GM12875 (cell line): Measurements from ENCODE around the gene FNDC3B.

Experiments used
- H3K4me3 ChIP-seq: one replicate; pipeline ENCODE4 v1.5.1; 2011; ENCODE audit warnings: low read depth, low read length, control low read depth
- TF ChIP-seq, protein P1 (sequence below): IDR thresholded peaks from 2 replicates; pipeline ENCODE4 v1.5.1; 2011; ENCODE audit warnings: low read depth, mild to moderate bottlenecking, control low read depth, inconsistent platforms, low read length, moderate library complexity, borderline replicate concordance; ENCODE audit not compliant: insufficient read depth

FNDC3B gene

DNA sequence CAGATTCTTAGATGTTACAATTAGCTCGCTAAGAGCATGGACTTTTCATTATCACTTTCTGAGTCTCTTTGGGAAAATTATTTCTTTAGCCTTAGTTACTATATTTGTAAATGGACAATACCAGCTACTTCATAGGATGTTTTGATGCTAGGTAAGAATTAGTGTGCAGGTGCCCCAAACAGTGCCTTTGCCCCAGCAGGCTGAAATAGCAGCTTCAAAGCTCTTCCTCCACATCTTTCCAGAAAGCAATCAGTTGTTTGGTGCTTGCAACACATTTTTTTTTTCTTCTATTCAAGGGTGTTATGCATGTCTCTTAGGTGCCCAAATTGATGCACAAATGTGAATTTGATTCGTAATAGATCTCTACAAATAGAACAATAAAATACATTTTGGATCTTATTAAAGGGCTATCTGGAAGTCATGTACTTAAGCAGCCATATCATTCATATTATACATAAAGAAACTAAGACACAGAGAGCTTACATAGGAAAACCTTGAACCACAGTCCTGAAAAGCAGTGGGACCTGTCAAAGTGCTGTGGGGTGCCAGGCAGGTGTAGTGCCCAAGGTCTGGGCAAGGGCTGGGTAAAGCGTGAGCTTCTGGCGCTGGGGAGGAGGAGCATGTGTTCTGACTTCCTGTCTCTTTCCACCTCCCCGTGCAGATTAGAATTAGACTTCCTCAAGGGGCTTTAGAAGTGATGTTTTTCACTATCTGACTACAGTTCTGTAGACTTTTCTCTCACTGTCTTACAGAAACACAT, 62.9 kb downstream of the FNDC3B start:
- TF ChIP-seq, protein P1, sequence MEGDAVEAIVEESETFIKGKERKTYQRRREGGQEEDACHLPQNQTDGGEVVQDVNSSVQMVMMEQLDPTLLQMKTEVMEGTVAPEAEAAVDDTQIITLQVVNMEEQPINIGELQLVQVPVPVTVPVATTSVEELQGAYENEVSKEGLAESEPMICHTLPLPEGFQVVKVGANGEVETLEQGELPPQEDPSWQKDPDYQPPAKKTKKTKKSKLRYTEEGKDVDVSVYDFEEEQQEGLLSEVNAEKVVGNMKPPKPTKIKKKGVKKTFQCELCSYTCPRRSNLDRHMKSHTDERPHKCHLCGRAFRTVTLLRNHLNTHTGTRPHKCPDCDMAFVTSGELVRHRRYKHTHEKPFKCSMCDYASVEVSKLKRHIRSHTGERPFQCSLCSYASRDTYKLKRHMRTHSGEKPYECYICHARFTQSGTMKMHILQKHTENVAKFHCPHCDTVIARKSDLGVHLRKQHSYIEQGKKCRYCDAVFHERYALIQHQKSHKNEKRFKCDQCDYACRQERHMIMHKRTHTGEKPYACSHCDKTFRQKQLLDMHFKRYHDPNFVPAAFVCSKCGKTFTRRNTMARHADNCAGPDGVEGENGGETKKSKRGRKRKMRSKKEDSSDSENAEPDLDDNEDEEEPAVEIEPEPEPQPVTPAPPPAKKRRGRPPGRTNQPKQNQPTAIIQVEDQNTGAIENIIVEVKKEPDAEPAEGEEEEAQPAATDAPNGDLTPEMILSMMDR, result no peak
- no peak overlapping the region for H3K4me3 ChIP-seq

DNA sequence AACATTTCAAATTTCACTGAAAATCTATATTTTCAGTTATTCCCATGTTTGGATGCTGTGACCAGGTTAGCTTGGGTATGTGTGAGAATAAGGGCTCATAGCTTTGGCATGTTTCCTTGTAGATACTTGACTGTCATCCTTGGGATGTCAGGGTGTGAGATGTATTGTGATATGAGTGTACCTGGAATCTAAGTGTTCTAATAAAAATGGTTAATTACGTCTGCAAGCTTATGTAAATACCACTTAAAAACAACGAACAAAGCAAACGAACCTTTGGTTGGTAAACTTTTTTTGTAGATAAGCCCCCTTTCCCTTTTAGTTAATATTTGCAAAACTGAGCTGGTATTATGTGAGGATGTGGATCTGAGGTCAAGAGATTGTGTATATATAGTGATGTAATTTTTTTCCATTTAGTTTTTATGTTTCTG, 63.5 kb downstream of the FNDC3B start:
- TF ChIP-seq, protein P1, result no peak

DNA sequence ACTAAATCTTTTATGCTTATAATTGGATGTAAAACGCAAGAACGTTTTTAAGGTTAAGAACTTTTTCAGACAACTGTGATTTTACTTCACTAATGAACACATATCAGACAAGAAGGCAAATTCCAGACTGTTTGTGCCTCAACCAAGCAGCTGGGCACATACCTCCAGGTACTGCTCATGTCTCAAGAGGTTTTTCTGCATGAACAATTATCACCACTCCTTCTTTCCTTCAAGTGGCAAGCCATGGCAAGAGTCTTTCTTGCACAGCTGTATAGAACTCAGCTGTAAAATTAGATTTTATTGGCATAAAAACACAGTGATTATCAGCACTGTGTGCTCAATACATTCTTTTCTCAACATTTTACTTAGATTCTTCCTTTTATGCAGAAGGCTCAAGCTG, 64.3 kb downstream of the FNDC3B start:
- no peak overlapping the region for H3K4me3 ChIP-seq
- TF ChIP-seq, protein P1, result no peak

More for the DNA sequence above, 63.5 kb downstream of the FNDC3B start:
- H3K4me3 ChIP-seq, result no peak overlapping the region

DNA sequence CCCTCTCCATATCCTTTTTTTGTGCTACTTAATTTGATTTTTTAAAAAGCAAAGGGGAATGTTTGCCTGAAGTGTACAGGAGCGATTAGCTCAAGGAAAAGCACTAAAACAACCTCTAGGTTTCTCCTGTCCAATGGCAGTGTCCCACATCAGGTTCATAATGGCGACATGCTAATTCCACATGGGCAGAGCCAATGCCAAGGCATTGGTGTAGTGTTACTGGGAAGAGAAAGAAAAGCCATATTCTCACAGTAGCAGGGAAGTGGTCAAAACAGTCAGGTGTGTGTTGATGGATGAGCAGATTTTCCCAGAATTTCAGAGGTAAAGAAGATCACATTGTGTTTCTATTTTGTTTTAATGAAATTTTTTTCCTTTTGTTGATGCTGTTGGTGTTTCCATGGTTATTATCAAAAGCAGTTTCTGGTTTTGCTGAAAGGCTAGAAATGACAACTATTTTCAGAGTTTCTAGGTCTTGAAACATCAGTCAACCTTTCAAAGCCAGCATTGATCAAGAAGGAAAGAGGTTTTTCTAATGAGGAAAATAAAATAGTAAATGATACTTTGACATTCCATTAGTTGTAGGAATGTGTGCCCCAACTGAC, 65.2 kb downstream of the FNDC3B start:
- H3K4me3 ChIP-seq, result no peak overlapping the region
- TF ChIP-seq, protein P1, result no peak

DNA sequence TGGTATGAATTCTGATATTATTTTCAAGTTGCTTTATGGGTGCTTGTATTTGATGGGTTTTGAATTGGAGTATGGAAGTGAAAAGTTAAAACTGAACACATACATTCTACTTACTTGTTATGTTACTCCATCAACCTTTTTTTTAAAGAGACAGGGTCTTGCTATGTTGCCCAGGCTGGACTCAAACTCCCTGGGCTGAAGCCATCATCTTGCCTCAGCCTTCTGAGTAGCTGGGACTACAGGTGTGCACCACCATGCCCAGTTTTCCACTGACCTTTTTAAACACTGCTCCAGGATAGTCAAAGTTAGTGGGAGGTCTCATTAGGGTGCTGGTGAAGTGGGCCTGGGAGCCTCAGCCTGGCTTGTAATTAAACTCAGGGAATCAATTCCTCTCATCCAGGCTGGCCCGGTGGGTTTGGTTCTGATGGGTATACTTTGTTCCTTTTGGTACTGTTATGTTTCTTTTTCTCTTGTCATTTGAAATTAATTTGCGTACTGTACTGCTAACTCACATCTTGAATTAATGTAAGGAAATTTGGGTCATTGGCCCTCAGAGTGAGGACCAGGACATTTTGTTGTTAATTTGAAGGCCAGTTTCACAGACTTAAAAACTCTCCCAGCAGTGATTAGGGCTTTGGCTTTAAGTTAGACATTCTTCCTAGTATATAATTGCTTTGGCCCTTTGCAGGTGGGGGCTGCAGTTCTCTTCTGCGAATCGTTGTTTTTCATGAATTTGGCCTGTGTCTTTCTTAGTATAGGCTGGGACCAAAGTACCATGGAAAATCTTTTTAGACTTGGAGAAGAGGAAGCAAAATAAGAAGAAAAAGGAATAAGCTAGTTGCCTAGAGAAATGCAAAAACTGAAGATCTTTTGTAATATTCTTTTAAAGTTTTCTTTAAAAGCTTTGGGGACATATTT, 66.9 kb downstream of the FNDC3B start:
- TF ChIP-seq, protein P1, result no peak
- no peak overlapping the region for H3K4me3 ChIP-seq

DNA sequence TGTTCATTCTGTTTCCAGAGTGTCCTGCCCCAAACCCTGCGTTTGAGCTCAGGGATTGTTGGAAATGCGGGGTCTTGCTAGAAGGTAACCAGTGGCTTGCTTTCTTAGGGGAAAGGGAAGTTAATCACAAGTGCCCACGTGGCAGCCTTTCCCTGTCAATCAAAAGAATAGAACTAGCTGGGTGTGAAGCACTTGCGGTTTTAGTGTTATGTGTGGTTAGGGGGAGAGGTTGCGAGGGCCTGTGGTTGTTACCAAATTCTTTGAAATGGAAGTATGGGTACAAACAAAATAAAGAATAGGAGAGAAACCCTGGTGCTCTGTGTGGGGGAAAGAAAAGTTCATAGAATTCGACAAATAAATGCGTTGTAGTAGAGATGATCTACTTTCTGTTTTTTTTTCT, 67.6 kb downstream of the FNDC3B start:
- no peak overlapping the region for H3K4me3 ChIP-seq
- TF ChIP-seq, protein P1, result no peak

DNA sequence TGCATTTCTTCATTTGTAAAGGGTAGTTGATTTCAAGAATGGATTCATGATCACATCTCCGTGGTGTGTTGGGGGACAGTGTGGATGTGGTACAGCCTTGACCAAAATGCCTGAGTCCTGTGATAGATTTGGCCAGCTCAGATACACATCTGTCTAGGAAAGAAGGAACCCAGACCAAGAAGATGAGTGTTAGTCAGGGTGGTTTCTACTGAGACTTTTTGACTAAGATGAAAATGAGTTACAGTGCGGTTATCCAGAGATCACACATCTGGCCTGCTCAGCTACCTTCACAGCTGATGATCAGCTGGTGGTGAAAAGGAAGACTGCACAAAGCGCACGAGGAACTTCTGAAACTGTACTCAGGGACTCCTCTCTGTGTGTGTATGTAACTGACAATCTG, 68.0 kb downstream of the FNDC3B start:
- TF ChIP-seq, protein P1, result peak; percentile 42; the same call in 1 of the 2 replicates
- no peak overlapping the region for H3K4me3 ChIP-seq
